Osteocyte (in vitro differentiated cells): ENCODE results near the gene ACTR8. TPM values are rescaled to one million over a fixed set of nuclear protein-coding genes. Genes with fewer than 3 reads are reported as not detected.

Experiments
- DNase-seq: peaks from one replicate; pipeline ENCODE4 v3.0.0; 2021; ENCODE audit warnings: mixed read lengths; ENCODE audit not compliant: unreplicated experiment; ENCODE audit errors: extremely low spot score
- H3K27ac Mint-ChIP-seq: one replicate; pipeline ENCODE4 v1.8.0; 2021; ENCODE audit warnings: mild to moderate bottlenecking, mixed read lengths; ENCODE audit not compliant: unreplicated experiment
- H3K27me3 Mint-ChIP-seq: one replicate; pipeline ENCODE4 v1.8.0; 2021; ENCODE audit warnings: mixed read lengths; ENCODE audit not compliant: unreplicated experiment
- H3K36me3 Mint-ChIP-seq: one replicate; pipeline ENCODE4 v1.8.0; 2021; ENCODE audit warnings: mixed read lengths; ENCODE audit not compliant: unreplicated experiment
- H3K4me1 Mint-ChIP-seq: one replicate; pipeline ENCODE4 v1.8.0; 2021; ENCODE audit warnings: mixed read lengths; ENCODE audit not compliant: unreplicated experiment
- H3K4me3 Mint-ChIP-seq: one replicate; pipeline ENCODE4 v1.8.0; 2021; ENCODE audit warnings: mild to moderate bottlenecking, moderate library complexity, mixed read lengths; ENCODE audit not compliant: unreplicated experiment
- H3K9me3 Mint-ChIP-seq: one replicate; pipeline ENCODE4 v1.8.0; 2021; ENCODE audit warnings: mixed read lengths; ENCODE audit not compliant: unreplicated experiment
- CTCF ChIP-seq: fragments of 200-600 bp; sonication (generic); IDR thresholded peaks from 2 replicates; pipeline ENCODE4 v1.5.0; 2021; ENCODE audit warnings: antibody characterized with exemption, mild to moderate bottlenecking, moderate library complexity
- total RNA-seq: library from RNA; stranded (reverse); gene quantifications from 2 replicates; pipeline ENCODE4 v1.2.1, GENCODE V29; 2021

Gene ACTR8
- total RNA-seq, 1 donor from 2014 or later = 40.0 TPM

- Mint-ChIP-seq H3K27me3 (no peaks in the 10 kb centered on the region), H3K4me1 (no peaks in the 10 kb centered on the region), H3K9me3 (no peaks in the 10 kb centered on the region), H3K27ac (no peak overlapping the region), H3K36me3 (no peaks in the 10 kb centered on the region), H3K4me3 (no peak overlapping the region)
- no peak for TF ChIP-seq CTCF
- DNase-seq = no peak
Observed at GRCh38 chr3:53833700-53834099, 48.3 kb downstream of the ACTR8 start.

GRCh38 chr3:53833053-53833645 is 48.8 kb downstream of the ACTR8 start:
- TF ChIP-seq CTCF = no peak
- Mint-ChIP-seq H3K4me3 (no peak overlapping the region), H3K36me3 (no peaks in the 10 kb centered on the region), H3K9me3 (no peaks in the 10 kb centered on the region), H3K27me3 (peaks cover 1% of the 10 kb centered on the region), H3K27ac (no peak overlapping the region), H3K4me1 (no peaks in the 10 kb centered on the region)
- no peak for DNase-seq

- Mint-ChIP-seq H3K27me3 (peaks cover 2% of the 10 kb centered on the region), H3K4me1 (no peaks in the 10 kb centered on the region), H3K27ac (no peak overlapping the region), H3K9me3 (no peaks in the 10 kb centered on the region), H3K36me3 (no peaks in the 10 kb centered on the region), H3K4me3 (no peak overlapping the region)
- no peak for DNase-seq
- TF ChIP-seq CTCF = no peak
Observed at GRCh38 chr3:53830944-53831343, 51.0 kb downstream of the ACTR8 start.

- H3K9me3 Mint-ChIP-seq = no peaks in the 10 kb centered on the region
- no peaks in the 10 kb centered on the region for H3K36me3 Mint-ChIP-seq
- H3K4me3 Mint-ChIP-seq = no peak overlapping the region
- no peak for DNase-seq
- peaks cover 10% of the 10 kb centered on the region for H3K27me3 Mint-ChIP-seq
- no peaks in the 10 kb centered on the region for H3K4me1 Mint-ChIP-seq
- no peak overlapping the region for H3K27ac Mint-ChIP-seq
- no peak for TF ChIP-seq CTCF
Observed at GRCh38 chr3:53829605-53830004, 52.3 kb downstream of the ACTR8 start.

GRCh38 chr3:53828581-53828980 is 53.4 kb downstream of the ACTR8 start:
- no peak for DNase-seq
- Mint-ChIP-seq H3K9me3 (no peaks in the 10 kb centered on the region), H3K27me3 (peaks cover 10% of the 10 kb centered on the region), H3K4me3 (no peak overlapping the region), H3K27ac (no peak overlapping the region), H3K4me1 (no peaks in the 10 kb centered on the region), H3K36me3 (no peaks in the 10 kb centered on the region)
- TF ChIP-seq CTCF = no peak
